ENCODE data around the gene POLE4.

POLE4 gene

DNA sequence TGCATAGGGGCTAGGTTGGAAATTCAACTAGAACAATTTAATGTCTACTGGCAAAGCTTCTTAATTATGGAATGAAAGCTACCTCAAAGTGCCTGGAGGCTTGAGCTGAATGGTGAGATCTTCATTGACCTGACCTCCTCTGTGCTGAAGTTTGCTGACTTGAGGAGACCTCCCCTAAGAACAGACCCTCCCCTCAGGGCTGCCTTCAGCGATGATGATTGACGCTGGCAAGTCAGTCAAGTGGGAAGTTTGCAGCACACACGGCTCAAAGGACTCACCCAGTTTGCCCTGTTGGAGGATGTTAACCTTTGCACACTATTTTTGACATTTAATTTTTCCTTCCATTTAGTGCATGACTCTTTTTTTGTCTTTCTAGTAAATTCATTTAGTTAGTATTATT, 17.2 kb upstream of the POLE4 start:
- DNase-seq = no peak

DNA sequence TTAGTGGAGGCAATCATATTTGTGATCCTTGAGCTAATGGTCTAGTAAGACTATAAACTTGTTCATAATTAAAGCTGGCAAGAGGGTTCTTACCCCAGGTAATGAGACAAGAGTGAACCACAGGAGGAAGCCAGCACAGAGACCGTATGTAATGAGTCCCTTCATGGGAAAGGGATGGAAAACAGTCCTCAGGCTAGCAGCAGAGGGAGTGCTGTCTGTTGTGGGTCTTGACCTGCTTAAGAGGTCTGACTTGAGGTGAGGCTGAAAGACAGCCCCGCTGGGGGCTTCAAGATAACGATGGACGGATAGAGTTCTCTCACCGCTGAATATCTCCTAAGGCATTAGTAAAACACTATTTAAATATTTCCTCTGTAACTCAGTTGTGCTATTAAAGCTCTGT, 16.2 kb upstream of the POLE4 start:
- DNase-seq = no peak

DNA sequence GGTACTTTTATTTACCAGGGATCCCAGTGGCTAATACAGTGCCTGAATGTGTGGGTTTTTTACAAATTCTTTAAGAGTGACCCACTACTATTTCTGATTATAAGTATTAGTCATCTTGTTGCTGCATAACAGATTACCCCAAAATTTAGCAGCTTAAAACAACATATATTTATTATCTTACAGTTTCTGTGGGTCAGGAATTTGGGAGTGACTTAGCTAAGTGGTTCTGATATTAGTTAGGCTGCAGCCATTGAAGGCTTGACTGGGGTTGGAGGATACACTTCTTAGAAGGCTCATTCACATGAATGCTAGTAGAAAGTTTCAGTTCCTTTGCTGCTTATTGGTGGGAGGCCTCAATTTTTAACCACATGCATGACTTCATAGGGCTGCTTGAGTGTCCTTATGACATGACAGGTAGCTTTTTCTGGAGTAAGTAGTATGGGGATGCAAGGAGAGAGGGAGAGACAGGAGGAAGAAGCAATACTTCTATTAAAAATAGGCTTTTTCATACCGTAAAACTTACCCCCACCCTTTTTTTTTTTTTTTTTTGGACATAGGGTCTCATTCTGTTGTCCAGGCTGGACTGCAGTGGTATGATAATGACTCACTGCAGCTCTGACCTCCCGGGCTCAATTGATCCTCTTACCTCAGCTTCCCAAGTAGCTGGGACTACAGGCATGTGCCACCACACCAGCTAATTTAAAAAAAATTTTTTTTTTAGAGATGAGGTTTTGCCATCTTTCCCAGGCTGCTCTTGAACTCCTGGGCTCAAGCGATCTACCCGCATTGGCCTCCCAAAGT, 13.3 kb upstream of the POLE4 start:
- DNase-seq = peak; percentile 75

DNA sequence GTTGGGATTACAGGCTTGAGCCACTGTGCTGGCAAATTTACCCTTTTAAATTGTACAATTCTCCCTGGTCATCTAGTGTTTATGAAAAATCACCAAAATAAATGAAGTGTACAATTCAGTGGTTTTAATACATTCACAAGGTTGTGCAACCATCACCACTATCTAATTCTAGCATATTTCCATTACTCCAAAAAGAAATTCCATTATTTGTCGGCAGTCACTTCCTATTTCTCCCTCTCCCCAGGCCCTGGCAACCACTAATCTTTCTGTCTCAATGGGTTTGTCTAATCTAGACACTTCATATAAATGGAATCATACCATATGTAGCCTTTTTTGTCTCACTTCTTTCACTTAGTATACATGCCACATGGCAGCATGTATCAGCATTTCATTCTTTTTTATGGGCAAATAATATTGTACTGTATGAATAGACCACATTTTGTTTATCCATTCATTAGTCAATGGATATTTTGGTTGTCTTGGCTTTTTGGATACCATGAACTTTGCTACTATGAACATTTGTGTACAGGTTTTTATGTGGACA, 12.6 kb upstream of the POLE4 start:
- DNase-seq = no peak

DNA sequence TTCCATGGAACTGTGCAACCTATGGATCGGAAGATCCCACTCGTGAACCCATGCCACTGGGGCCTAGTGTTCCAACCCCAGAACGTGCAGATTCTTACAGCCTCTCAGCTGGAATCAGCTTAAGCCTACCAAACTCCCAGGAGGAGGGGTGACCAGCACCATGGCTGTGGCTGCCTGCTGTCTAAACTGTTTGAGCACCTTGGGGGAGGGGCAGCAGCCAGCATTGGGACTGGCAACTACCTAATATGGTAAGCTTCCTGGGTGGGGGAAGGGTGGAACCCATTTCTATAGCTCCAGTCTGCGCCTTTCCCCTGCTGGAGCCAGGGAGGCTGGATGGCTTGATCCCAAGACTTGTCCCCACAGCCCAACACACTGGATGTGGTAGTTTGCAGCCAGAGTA, 10.7 kb upstream of the POLE4 start:
- no peak for DNase-seq

DNA sequence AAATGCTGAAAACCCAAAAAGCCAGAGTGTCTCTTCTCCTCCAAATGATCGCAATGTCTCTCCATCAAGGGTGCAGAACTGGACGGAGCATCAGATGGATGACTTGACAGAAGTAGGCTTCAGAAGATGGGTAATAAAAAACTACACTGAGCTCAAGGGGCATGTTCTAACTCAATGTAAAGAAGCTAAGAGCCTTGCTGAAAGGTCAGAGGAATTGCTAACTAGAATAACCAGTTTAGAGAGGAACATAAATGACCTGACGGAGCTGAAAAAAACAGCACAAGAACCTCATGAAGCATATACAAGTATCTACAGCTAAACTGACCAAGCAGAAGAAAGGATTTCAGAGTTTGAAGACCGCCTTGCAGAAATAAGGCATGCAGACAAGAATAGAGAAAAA, 9.7 kb upstream of the POLE4 start:
- DNase-seq = no peak

DNA sequence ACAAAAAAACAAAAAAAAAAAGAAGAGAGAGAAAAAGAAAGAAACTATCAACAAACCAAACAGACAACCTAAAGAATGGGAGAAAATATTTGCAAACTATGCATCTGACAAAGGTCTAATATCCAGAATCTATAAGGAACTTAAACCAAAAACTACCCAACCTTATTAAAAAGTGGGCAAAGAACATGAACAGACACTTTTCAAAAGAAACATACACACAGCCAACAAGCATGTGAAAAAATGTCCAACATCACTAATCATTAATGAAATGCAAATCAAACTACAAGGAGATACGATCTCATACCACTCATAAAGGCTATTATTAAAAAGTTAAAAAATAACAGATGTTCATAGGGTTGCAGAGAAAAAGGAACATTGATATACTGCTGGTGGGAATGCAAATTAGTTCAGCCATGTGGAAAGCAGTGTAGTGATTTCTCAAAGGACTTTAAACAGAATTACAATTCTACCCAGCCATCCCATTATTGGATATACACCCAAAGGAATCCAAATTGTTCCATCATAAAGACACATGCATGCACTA, 7.2 kb upstream of the POLE4 start:
- no peak for DNase-seq

DNA sequence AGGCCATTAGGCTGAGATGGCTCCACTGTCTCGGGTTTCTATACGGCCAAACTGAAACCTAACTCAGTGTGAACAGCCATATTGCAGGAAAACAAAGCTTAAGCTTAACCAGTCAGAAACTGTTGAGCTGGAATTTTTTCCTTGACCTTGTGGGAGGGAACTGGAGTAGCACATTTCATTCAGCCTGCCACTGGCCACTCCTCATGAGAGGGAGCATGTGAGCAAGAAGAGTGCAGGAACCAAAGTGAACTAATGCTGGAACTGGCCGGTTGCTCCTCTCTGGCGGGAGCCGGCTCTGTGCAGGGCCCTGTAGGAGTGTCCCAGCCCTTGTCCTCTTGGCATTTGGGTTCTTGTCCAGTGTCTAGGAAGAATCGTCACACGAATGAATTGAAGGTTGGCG, 5.9 kb upstream of the POLE4 start:
- DNase-seq = no peak

DNA sequence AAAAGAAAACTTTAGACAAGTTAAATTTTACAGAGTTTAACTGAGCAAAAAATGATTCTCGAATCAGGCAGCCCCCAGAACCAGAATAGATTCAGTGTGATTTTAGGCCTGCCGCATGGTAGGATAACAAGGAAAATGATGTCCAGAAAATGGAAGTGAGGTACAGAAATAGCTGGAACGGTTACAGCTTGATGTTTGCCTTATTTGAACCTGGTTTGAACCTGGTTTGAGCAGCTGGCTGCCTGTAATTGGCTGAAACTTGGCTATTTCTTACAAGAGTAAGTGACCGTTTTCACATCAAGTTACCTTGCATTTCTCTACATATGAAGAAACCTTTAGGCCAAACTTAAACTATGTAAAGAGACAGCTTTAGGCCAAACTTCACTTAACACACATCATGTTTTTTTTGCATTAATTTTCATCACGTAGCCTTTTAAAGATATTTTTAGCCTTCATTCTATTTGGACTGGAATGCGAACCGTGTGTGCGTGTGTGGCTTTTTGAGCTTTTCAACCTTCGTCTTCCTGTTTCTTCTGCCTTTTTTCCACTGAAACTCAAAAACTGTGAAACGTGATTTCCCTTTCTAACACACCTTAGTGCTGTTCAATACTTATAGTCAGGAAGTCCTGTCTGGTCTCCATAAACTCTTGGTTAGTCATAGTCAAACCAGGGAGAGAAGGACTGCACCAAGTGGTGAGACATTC, 4.5 kb upstream of the POLE4 start:
- no peak for DNase-seq

DNA sequence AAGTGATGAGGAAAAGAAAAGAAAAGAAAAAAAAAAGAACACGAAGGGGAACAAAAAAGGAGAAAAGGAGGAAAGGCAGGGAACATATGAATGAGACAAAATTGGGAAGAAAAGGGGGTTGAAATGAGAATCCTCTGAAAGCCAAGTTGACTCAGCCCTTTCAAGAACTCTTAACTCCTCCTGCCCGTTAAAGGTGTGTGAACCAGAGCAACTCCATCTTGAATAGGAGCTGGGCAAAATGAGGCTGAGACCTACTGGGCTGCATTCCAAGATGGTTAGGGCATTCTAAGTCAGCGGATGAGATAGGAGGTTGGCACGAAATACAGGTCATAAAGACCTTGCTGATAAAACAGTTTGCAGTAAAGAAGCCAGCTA, 4.0 kb upstream of the POLE4 start:
- DNase-seq = no peak

DNA sequence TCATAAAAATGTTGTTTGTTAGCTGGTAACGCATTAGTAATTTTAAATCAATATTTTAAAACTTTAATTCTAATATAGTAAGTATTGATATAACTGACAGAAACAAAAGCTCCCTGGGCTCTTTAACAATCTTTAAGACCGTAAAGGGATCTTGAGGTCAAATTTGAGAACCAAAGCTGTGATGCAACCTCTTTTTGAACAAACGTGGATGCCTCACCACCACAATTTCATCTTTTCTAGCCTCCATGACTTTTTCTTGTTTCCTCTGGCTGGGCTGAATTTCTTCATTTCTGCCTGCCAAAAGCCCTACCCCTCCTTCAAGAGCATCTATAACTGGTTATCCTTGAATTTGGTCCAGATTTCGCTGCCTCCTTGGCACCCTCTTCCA, 563 bp upstream of the POLE4 start:
- DNase-seq = no peak

DNA sequence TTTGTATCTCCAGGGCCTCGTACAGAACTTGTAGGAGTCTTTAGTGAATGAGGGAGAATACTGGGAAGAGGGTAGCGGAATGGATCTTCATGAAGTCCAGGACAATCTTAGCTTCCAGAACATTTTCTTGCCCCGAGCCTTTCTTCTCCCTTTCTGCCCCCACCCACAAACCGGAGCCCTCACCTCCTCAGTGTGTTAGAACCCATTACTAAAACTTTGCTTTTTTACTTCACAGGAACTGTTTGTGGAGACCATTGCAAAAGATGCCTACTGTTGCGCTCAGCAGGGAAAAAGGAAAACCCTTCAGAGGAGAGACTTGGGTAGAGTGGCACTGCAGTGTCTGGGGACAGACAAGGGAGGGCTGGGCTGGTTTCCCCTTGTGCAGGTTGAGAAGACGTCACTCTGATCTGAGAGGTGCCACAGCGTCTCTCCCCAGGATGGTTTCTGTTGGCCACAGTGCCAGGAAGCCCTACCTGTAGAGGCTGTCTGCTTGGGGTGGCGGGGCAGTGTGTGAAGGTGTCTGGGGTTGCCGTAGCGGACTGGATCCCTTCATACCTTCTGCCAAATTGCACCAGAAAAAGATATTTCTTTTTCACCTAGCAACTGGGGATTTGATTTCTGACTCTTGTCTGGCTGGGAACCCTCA, 786 bp downstream of the POLE4 start:
- no peak for DNase-seq

DNA sequence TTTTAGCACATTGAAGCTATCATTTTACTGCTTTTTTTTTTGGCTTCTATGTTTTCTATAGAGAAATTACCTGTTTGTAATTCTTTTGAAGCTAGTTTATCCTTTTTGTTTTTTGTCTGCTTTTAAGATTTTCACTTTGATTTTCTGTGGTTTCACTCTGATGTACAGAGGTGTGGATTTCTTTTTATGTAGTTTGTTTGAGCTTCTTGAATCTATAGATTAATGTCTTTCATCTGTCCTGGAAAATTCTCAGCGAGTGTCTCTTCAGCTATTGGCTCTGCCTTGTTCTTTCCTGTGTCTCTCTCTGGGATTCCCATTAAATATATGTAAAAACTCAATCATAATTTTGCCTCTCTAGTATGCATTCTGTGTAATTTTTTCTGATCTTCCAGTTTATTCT, 8.4 kb downstream of the POLE4 start:
- no peak for DNase-seq

DNA sequence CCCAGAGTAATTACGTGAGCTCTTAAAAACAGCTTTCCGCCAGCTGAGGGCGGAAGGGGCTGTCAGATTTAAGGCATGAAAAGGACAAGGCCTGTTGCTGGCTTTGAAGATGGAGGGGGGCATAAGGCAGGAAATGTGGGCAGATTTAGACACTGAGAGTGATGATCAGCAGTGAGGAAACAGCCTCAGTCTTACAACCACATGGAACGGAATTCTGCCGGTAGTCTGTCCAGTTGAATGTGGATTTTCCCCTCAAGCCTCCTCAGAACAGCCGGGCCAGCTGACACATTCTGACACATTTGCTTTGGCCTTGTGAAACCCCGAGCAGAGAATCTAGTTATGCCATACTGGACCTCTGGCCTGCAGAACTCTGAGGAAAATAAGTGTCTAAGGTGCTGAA, 16.6 kb downstream of the POLE4 start:
- DNase-seq = no peak

DNA sequence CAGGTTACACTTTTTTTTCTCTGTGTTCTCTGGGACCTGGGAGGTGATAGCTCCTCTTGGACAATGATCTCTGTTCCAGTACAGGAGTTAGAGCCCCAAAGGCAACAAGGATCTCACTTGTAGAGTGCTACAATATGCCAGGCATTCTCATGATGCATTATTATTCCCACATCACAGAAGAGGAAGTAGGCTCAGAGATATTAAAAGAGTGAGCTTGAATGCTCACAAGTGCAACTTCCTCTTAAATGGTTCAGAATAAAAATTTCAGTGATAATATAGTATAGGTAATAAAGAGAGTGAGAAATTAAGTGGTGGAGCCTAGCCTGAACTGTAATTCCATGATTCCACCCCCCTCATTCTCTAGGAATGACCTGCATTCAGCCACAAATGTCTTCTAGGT, 21.4 kb downstream of the POLE4 start:
- no peak for DNase-seq

DNA sequence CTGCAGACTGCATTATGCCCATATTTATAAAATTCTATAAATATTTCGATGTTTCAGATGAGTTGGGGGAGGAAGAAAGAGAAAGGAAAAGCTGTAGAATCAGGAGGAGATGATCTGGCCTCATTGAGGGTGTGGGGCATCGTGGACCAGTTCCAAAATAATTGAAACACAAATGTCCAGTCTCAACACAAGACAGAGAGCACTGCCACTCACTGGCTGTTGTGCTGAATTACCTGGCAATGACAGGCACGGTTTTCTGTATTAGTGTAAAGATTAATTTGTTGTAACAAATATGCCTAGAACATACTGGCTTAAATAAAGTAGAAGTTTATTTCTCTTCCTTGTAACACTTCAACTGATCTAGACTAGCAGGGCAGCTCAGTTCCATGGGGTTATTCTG, 24.1 kb downstream of the POLE4 start:
- DNase-seq = peak; percentile 13

DNA sequence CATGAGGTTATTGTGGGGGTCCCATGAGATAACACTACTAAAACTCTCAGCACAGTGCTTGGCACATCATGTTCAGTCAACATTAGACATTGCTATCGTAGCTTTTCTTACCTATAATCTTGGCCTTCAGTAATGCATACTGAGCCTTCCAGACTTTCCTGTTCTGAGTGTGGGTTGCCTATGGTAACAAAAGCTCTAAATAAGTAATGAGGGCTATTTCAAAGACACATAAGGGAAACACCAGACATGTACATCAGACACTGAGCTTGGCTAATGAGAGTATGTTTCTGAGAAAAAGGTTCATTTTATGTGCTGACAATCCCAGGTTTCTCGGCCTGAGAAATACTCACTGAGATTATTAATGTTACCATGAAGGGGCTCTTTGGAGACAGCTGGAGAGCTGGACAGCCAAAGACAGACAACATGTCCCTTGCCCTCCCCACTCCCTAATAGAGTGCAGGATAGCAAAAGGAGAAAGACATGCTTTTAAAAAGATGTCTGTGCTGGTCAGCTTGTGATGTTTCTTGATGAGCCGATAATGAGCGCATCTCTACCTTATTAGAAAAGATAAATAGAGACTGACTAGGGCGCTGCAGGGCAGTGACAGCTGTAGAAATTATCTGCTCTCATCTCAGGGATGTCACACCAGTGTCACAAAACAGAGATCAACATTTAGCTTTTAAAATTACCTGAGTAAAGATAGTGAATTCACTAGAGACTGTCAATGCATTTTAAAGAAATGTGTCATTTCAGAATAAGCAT, 25.4 kb downstream of the POLE4 start:
- no peak for DNase-seq

DNA sequence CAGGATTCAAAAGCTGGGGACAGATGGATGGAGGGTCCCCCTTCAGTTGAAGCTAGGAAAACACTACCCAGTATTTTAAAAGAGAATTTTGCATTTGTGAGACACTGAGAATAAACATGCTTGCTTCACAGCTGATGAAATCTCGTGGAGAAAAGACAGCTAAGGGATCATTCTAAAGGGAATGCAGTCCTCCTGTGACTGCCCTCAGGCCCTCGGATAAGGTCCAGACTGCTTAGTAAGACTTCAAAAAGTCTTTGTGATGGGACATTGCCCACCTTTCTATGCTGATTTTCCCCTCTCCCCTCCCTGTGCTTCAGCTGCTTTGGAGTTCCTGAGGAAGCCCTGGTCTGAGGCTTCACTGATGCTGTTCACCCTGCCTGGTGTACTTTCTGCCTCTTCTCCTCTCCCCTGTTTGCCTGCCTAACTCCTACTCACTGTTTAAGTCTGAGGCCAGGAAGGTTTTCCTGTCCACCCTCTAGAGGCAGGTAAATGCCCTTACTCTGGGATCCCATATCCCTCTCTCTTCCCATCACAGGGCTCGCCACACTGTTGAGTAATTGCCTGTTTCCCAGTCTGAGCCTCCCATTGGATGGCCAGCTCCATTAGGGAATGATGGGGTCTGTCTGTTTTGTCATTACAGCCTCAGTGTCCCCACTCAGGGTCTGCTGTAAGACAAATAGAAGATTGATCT, 26.6 kb downstream of the POLE4 start:
- DNase-seq = no peak

DNA sequence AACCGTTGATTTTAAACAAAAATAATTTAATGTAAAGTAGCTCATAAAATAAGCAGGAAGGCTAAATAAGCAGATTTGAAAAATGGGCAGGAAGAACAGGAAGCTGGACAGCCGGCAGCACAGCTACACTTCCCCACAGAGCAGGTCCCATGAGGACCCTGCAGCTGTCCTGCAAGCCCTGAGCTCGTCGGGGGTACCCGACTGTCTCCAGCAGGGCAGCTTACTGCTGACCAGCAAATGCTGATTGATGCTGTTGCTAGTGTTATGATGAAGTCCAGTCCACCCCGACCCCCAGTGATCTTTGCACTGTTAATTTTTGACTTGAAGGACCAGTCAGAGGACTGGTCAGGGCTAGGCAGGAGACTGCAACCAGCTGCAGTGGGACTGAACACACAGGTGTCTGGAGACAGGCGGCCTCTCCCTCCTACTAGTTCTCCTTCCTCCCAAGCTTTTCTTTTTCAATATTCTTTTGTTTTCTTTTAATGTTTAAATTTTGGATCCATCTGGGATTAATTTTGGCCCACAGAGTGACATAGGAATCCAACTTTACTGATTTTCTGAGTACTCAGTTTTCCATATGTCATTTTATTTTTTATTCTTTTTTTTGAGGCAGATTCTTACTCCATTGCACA, 27.7 kb downstream of the POLE4 start:
- DNase-seq = no peak

DNA sequence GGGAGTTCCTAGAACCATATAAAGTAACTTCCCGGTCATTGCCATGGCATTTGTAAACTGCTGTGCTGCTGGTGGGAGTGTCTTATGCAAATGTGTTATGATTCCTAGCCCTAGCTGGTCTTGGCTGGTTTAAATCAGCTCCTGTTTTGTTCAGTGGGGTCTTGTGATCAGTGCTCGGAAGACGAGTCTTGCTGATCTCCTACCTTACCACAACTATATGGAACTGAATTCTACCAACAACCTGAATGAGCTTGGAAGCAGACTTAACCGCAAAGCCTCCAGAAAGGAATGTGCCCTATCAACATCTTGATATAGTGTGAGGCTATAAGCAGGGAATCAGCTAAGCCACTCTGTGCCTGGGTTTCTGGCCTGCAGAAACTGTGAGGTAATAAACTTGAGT, 33.5 kb downstream of the POLE4 start:
- DNase-seq = peak; percentile 11

DNA sequence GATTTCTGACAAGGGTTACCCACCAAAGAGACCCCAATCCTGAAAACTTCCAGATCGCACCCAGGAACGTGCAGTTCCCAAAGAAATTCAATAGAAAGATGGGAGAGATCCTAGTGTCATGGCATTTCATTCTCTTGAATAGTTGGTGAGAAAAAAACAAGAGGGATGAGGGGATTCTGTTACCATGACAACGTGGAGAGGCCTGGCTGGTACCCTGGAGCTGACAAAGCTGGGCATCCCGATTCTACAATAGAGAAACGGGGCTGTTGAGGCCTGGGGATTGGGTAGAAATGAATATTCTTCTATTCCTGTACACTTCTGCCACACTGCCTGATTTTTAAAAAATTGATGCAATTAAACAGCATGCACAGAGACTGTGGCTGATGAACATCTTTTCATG, 41.0 kb downstream of the POLE4 start:
- DNase-seq = no peak

DNA sequence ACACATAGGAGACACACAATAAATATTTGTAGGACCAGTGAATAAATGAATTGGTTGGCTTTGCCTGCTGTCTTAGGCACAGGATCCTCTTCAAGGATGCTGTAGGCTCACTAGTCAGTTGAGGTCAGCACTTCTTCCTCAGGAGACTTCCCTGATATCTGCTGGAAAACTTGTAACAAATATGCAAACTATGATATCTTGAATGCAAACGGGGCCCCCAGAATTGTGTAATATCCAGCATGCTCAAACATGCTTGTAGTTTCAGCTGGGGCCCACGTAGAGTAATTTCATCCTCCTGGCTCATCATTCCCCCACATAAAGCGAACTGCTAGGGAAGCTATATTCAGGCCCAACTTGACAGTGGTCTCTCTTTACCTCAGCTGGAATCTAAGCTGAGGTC, 43.6 kb downstream of the POLE4 start:
- DNase-seq = no peak

Measured in HCEC 1CT (cell line).